HepG2 (cell line): ENCODE measurements around the gene NDC80. TPM values are rescaled to one million over a fixed set of nuclear protein-coding genes. Genes with fewer than 3 reads are reported as not detected.

Source experiments
- ATAC-seq: fragments of 200-7000 bp; cut with Tn5 transposase; 3 replicates; pipeline ENCODE4 v1.9.1; 2020; ENCODE audit warnings: mild to moderate bottlenecking, moderate library complexity
- BruUV-seq: library from RNA; stranded (reverse); fragments of 400-500 nt; replicated peaks from 2 replicates; lab custom pipeline; 2021; lab: Mats Ljungman, UMichigan
- CTCF ChIA-PET: fragments of 300-600 bp; formaldehyde crosslinking; extraction: SDS; loops from one replicate; lab custom pipeline; 2021; ENCODE audit warnings: low total read pairs, inconsistent platforms, low intra/inter-chr PET ratio; lab: Yijun Ruan, JAX
- POLR2A ChIA-PET: fragments of 350-600 bp; sonication (Branson Sonifier 250); formaldehyde crosslinking; loops from one replicate; lab custom pipeline; 2020; ENCODE audit warnings: antibody characterized with exemption, inconsistent platforms; lab: Yijun Ruan, JAX
- DNase-seq: peaks from one replicate; pipeline ENCODE4 v3.0.0-alpha.2; 2015; ENCODE audit warnings: low spot score
- FAIRE-seq: peaks from 3 replicates; lab custom pipeline; 2011; peaks lifted over from hg19 to GRCh38; lab: Jason Lieb, UNC
- H2AFZ ChIP-seq: one replicate; pipeline ENCODE4 v1.6.1; 2011; ENCODE audit warnings: low read length, inconsistent platforms
- H3K27ac ChIP-seq: fragments of 300-600 bp; 3 replicates; pipeline ENCODE4 v1.8.0; 2011; ENCODE audit warnings: mixed run types, mild to moderate bottlenecking, mixed read lengths, low read length, inconsistent platforms; ENCODE audit not compliant: insufficient read depth; ENCODE audit errors: extremely low read length
- H3K27me3 ChIP-seq, 2 experiments: fragments of 200-600 bp in 1 of 2; 2 replicates in 1 of 2; 3 replicates in 1 of 2; pipeline versions ENCODE4 v1.6.0 to v1.8.0; 2011; ENCODE audit warnings: low read length in 2 of 2, mild to moderate bottlenecking in 2 of 2, moderate library complexity in 2 of 2, inconsistent platforms in 1 of 2; ENCODE audit not compliant: insufficient read depth in 2 of 2, control insufficient read depth in 1 of 2
- H3K36me3 ChIP-seq, 2 experiments: fragments of 200-600 bp in 1 of 2; replicated peaks in 1 of 2; 2 replicates in 1 of 2; 3 replicates in 1 of 2; pipeline versions ENCODE4 v1.5.1 to v1.8.0; 2011; ENCODE audit warnings: low read length in 2 of 2, inconsistent platforms in 1 of 2; ENCODE audit not compliant: insufficient read depth in 2 of 2, control insufficient read depth in 1 of 2
- H3K4me1 ChIP-seq: 2 replicates; pipeline ENCODE4 v1.5.1; 2012; ENCODE audit warnings: low read length, inconsistent platforms; ENCODE audit not compliant: insufficient read depth
- H3K4me2 ChIP-seq: 2 replicates; pipeline ENCODE4 v1.6.0; 2011; ENCODE audit warnings: low read depth, low read length, inconsistent platforms
- H3K4me3 ChIP-seq, 3 experiments: fragments of 200-600 bp in 1 of 3; sonication (generic), shearing (Covaris generic) in 1 of 3; replicated peaks in 1 of 3; 2 replicates each; pipeline ENCODE4 v1.5.1; 2011 to 2016; ENCODE audit warnings: low read length in 3 of 3, inconsistent platforms in 2 of 3, low read depth in 2 of 3, mild to moderate bottlenecking in 2 of 3, control low read depth in 1 of 3, mixed read lengths in 1 of 3; ENCODE audit not compliant: insufficient read depth in 1 of 3
- H3K79me2 ChIP-seq: one replicate; pipeline ENCODE4 v1.6.1; 2011; ENCODE audit warnings: low read length, inconsistent platforms; ENCODE audit not compliant: insufficient read depth
- H3K9ac ChIP-seq: 2 replicates; pipeline ENCODE4 v1.6.0; 2011; ENCODE audit warnings: mild to moderate bottlenecking, low read depth, low read length, inconsistent platforms; ENCODE audit not compliant: insufficient read depth
- H3K9me3 ChIP-seq: 2 replicates; pipeline ENCODE4 v1.5.1; 2012; ENCODE audit warnings: mild to moderate bottlenecking, low read length
- H4K20me1 ChIP-seq: 2 replicates; pipeline ENCODE4 v1.6.0; 2011; ENCODE audit warnings: inconsistent platforms, mild to moderate bottlenecking, low read length, moderate library complexity; ENCODE audit not compliant: insufficient read depth
- JARID2 ChIP-seq: sonication (generic); formaldehyde crosslinking; IDR thresholded peaks from 2 replicates; pipeline ENCODE4 v1.8.1; 2023; ENCODE audit warnings: missing genetic modification reagents, inconsistent platforms; ENCODE audit not compliant: insufficient replicate concordance
- MAFG ChIP-seq: sonication (generic); formaldehyde crosslinking; IDR thresholded peaks from 2 replicates; pipeline ENCODE4 v1.5.1; 2020; ENCODE audit warnings: mild to moderate bottlenecking, missing genetic modification reagents
- NR1H2 ChIP-seq: sonication (generic); formaldehyde crosslinking; IDR thresholded peaks from 2 replicates; pipeline ENCODE4 v1.8.1; 2022; ENCODE audit warnings: low read depth, missing genetic modification reagents, borderline replicate concordance
- ZNF563 ChIP-seq: sonication (generic); formaldehyde crosslinking; IDR thresholded peaks from 2 replicates; pipeline ENCODE4 v1.8.0; 2022; ENCODE audit warnings: mild to moderate bottlenecking, moderate library complexity, missing genetic modification reagents
- WGBS: methylation state at CpG from one replicate; pipeline ENCODE4 v1.1.6; 2017; ENCODE audit warnings: low lambda C conversion rate; 5-methylcytosine and 5-hydroxymethylcytosine counted together
- in situ Hi-C: cut with HindIII; loops from 2 replicates; pipeline ENCODE4 v1.10.0; 2017; ENCODE audit warnings: low pct_unique_long_range_greater_than_20kb; ENCODE audit not compliant: extremely low pct_ligation_motif_present
- intact Hi-C: fragments of 100-400 bp; cut with micrococcal nuclease; formaldehyde crosslinking; loops from one replicate; pipeline ENCODE4 v1.10.0; 2022; ENCODE audit not compliant: unreplicated experiment
- polyA plus RNA-seq, 8 experiments: library from polyadenylated mRNA; depleted of rRNA in 3 of 8; stranded (reverse) in 7 of 8; unstranded in 1 of 8; fragments of >200 nt; fragmentation: Illumina TruSeq in 4 of 8; extraction: Trizol in 4 of 8; gene quantifications; 2 replicates each; pipeline versions ENCODE4 v1.2.1 to v1.2.3, GENCODE V29; 2011 to 2016; ENCODE audit warnings: low read depth in 4 of 8, missing spikeins in 1 of 8, mixed read lengths in 1 of 8; ENCODE audit not compliant: insufficient read depth in 1 of 8
- total RNA-seq, 5 experiments: library from RNA; depleted of rRNA; stranded (reverse); fragments of >200 nt; fragmentation: Illumina TruSeq; extraction: Trizol; gene quantifications; 2 replicates each; pipeline ENCODE4 v1.2.3, GENCODE V29; 2016; ENCODE audit warnings: low read depth in 1 of 5
- TF ChIP-seq, protein P1 (sequence below), 2 experiments: sonication (generic) in 1 of 2; formaldehyde crosslinking in 1 of 2; IDR thresholded peaks; 2 replicates each; pipeline versions ENCODE4 v1.5.1 to v1.6.1; 2011 to 2020; ENCODE audit warnings: borderline replicate concordance in 1 of 2, low read depth in 1 of 2, low read length in 1 of 2, mild to moderate bottlenecking in 1 of 2, missing genetic modification reagents in 1 of 2, moderate library complexity in 1 of 2
- TF ChIP-seq, protein P2 (sequence below): sonication (generic); formaldehyde crosslinking; IDR thresholded peaks from 2 replicates; pipeline ENCODE4 v1.4.0; 2020; ENCODE audit warnings: mild to moderate bottlenecking, missing genetic modification reagents
- TF ChIP-seq, protein P3 (sequence below): sonication (generic); formaldehyde crosslinking; IDR thresholded peaks from 2 replicates; pipeline ENCODE4 v1.4.0; 2020; ENCODE audit warnings: missing genetic modification reagents, borderline replicate concordance

The NDC80 gene
- total and polyA plus RNA-seq, 2 of the 13 experiments (the other 11 are each of a cell fraction or from before 2014, with no cell fraction given) = 9.6 to 33.0 TPM

DNA sequence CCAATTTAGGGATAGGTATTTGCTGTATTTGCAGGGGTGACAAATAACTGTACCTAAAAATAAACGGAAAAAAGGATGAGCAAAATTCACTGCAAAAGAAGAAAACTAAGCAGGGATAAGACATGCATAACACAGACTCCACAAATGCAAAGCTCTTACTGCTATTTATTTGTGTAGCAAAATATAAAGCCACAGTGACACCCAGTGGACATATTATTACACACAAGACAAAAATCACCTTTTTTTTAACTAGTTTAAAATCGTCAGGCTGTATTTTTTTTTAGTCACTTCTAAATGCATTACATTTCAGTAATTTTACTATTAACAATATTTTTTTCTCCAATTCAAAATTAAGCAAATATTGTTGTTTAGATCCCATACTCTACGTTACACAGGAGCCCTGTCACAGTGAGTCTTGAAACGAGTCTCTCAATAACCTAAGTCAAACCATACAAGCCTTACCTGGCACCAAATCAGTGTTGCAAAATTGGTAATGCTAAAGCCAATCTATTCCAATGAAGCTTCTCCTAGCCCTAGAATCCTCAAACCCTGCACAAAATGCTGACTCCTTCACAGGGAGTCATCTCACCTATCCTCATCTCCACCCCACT, 23.8 kb upstream of the NDC80 start (continued):
- TF ChIP-seq, protein P1, sequence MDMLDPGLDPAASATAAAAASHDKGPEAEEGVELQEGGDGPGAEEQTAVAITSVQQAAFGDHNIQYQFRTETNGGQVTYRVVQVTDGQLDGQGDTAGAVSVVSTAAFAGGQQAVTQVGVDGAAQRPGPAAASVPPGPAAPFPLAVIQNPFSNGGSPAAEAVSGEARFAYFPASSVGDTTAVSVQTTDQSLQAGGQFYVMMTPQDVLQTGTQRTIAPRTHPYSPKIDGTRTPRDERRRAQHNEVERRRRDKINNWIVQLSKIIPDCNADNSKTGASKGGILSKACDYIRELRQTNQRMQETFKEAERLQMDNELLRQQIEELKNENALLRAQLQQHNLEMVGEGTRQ (IDR thresholded peaks at IDR 0.05; ENCODE audit: low read depth, low read length) = no peak
- TF ChIP-seq, protein P1 (CRISPR knock-in tag; IDR thresholded peaks at IDR 0.05; ENCODE audit: borderline replicate concordance) = no peak
- TF ChIP-seq, protein P2, sequence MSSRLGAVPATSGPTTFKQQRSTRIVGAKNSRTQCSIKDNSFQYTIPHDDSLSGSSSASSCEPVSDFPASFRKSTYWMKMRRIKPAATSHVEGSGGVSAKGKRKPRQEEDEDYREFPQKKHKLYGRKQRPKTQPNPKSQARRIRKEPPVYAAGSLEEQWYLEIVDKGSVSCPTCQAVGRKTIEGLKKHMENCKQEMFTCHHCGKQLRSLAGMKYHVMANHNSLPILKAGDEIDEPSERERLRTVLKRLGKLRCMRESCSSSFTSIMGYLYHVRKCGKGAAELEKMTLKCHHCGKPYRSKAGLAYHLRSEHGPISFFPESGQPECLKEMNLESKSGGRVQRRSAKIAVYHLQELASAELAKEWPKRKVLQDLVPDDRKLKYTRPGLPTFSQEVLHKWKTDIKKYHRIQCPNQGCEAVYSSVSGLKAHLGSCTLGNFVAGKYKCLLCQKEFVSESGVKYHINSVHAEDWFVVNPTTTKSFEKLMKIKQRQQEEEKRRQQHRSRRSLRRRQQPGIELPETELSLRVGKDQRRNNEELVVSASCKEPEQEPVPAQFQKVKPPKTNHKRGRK = no peak
- TF ChIP-seq, protein P3, sequence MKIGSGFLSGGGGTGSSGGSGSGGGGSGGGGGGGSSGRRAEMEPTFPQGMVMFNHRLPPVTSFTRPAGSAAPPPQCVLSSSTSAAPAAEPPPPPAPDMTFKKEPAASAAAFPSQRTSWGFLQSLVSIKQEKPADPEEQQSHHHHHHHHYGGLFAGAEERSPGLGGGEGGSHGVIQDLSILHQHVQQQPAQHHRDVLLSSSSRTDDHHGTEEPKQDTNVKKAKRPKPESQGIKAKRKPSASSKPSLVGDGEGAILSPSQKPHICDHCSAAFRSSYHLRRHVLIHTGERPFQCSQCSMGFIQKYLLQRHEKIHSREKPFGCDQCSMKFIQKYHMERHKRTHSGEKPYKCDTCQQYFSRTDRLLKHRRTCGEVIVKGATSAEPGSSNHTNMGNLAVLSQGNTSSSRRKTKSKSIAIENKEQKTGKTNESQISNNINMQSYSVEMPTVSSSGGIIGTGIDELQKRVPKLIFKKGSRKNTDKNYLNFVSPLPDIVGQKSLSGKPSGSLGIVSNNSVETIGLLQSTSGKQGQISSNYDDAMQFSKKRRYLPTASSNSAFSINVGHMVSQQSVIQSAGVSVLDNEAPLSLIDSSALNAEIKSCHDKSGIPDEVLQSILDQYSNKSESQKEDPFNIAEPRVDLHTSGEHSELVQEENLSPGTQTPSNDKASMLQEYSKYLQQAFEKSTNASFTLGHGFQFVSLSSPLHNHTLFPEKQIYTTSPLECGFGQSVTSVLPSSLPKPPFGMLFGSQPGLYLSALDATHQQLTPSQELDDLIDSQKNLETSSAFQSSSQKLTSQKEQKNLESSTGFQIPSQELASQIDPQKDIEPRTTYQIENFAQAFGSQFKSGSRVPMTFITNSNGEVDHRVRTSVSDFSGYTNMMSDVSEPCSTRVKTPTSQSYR = no peak
- TF ChIP-seq, all 625 proteins: peak for 3

DNA sequence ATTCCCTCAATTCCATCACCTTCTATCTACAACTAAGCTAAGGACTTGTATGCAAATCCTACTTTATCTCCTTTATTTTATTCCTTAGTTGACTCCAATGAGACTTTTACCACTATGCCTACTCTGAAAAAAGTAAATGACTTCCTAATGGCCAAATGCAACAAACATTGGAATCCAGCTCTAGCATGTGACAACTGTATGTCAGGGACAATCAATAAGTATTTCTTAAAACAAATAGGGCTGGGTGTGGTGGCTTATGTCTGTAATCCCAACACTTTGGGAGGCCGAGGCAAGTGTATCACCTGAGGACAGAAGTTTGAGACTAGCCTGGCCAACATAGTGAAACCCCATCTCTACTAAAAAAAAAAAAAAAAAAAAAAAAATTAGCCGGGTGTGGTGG, 21.9 kb upstream of the NDC80 start:
- DNase-seq (no peak), ATAC-seq (no peak), FAIRE-seq (no peak)
- Histone ChIP-seq H3K79me2 (no peaks in the 10 kb centered on the region), H3K4me2 (no peak overlapping the region), H3K36me3 (peaks cover 5 to 10% of the 10 kb centered on the region in 2 experiments; a peak in 4 of 5 replicates), H2AFZ (no peak overlapping the region), H3K4me3 (no peak overlapping the region), H3K27ac (no peak overlapping the region), H3K9ac (no peak overlapping the region), H3K27me3 (no peaks in the 10 kb centered on the region), H4K20me1 (no peaks in the 10 kb centered on the region), H3K4me1 (no peaks in the 10 kb centered on the region), H3K9me3 (no peaks in the 10 kb centered on the region)
- WGBS = 100% methylated on average over 2 of the region's 2 CpGs
- TF ChIP-seq JARID2 (CRISPR knock-in tag) (no peak), ZNF563 (CRISPR knock-in tag) (no peak), NR1H2 (CRISPR knock-in tag) (no peak), MAFG (CRISPR knock-in tag) (no peak)
- intact Hi-C loops = no loop called here
- CTCF ChIA-PET = no interaction called here
- POLR2A ChIA-PET = no interaction called here
- no TSS peak for BruUV-seq
- in situ Hi-C loops = loop anchor here (25.0 kb wide), 2 partner anchors 212 to 962 kb away; no protein-coding TSS in a partner anchor
